MM.1S (cell line): ENCODE measurements around the gene C15orf39.

Experiments used
- DNase-seq: peaks from one replicate; pipeline ENCODE4 v3.0.0-alpha.2; 2015
- H2AFZ ChIP-seq: fragments of 300-600 bp; sonication (generic); 2 replicates; pipeline ENCODE4 v1.6.0; 2016; ENCODE audit warnings: antibody characterized with exemption, low read length
- H3F3A ChIP-seq: fragments of 300-600 bp; sonication (generic); 2 replicates; pipeline ENCODE4 v1.6.1; 2016; ENCODE audit warnings: mild to moderate bottlenecking, antibody characterized with exemption, low read length, moderate library complexity, mixed read lengths; ENCODE audit not compliant: insufficient read depth
- H3K27ac ChIP-seq: fragments of 300-600 bp; sonication (generic); 2 replicates; pipeline ENCODE4 v1.5.1; 2016; ENCODE audit warnings: mild to moderate bottlenecking, low read length
- H3K27me3 ChIP-seq: fragments of 300-600 bp; sonication (generic); replicated peaks from 2 replicates; pipeline ENCODE4 v1.6.0; 2016; ENCODE audit warnings: low read length; ENCODE audit not compliant: insufficient read depth
- H3K36me3 ChIP-seq: fragments of 300-600 bp; sonication (generic); replicated peaks from 2 replicates; pipeline ENCODE4 v1.6.1; 2016; ENCODE audit warnings: mild to moderate bottlenecking, low read length, mixed read lengths; ENCODE audit not compliant: insufficient read depth
- H3K4me1 ChIP-seq: fragments of 300-600 bp; sonication (generic); 2 replicates; pipeline ENCODE4 v1.6.1; 2016; ENCODE audit warnings: low read length, mixed read lengths
- H3K4me2 ChIP-seq: fragments of 300-600 bp; sonication (generic); 2 replicates; pipeline ENCODE4 v1.6.0; 2016; ENCODE audit warnings: low read depth, low read length
- H3K4me3 ChIP-seq: fragments of 300-600 bp; sonication (generic); 2 replicates; pipeline ENCODE4 v1.5.1; 2016; ENCODE audit warnings: low read length, mixed read lengths
- H3K79me2 ChIP-seq: fragments of 300-600 bp; sonication (generic); 2 replicates; pipeline ENCODE4 v1.6.1; 2016; ENCODE audit warnings: mixed run types, low read length, mixed read lengths
- H3K9ac ChIP-seq: fragments of 300-600 bp; sonication (generic); 2 replicates; pipeline ENCODE4 v1.6.1; 2016; ENCODE audit warnings: low read length, mixed read lengths
- H3K9me2 ChIP-seq: fragments of 300-600 bp; sonication (generic); replicated peaks from 2 replicates; pipeline ENCODE4 v1.6.1; 2016; ENCODE audit warnings: mild to moderate bottlenecking, low read length, mixed read lengths; ENCODE audit not compliant: insufficient read depth
- H3K9me3 ChIP-seq: fragments of 300-600 bp; sonication (generic); replicated peaks from 2 replicates; pipeline ENCODE4 v1.6.1; 2016; ENCODE audit warnings: mild to moderate bottlenecking, low read length, mixed read lengths; ENCODE audit not compliant: insufficient read depth
- H4K20me1 ChIP-seq: fragments of 300-600 bp; sonication (generic); 2 replicates; pipeline ENCODE4 v1.6.1; 2016; ENCODE audit warnings: mild to moderate bottlenecking, low read length, moderate library complexity, mixed read lengths; ENCODE audit not compliant: insufficient read depth
- EZH2 ChIP-seq: fragments of 300-600 bp; sonication (generic); optimal IDR thresholded peaks from 2 replicates; pipeline ENCODE3; 2017; ENCODE audit warnings: low read depth, mild to moderate bottlenecking, antibody characterized with exemption, low read length, mixed read lengths
- EZH2phosphoT487 ChIP-seq: fragments of 300-600 bp; sonication (generic); IDR thresholded peaks from 2 replicates; pipeline ENCODE4 v1.6.1; 2018; ENCODE audit warnings: antibody characterized with exemption, low read length
- TF ChIP-seq, protein P1 (sequence below): fragments of 300-600 bp; sonication (generic); IDR thresholded peaks from 2 replicates; pipeline ENCODE4 v1.5.1; 2016; ENCODE audit warnings: antibody characterized with exemption, low read length, mixed read lengths

The C15orf39 gene

DNA sequence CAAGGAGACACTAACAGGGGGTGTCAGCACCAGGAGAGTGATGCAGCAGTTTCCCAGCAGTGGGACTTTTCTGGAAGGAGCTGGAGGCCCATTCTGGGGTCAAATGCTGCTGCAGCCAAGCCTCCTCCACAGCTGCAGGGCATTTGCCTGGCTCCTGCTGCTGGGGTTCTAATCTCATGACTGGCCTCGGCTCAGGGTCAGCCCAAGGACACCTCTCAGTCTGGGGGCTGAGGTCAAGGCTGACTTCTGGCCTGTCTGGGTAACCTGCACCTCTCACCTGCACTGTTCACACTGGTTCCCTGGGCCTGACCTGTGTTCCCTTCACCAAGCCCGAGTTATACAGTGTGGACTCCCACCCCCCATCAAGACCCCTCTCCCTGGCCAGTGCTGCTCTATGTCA, 10.4 kb upstream of the C15orf39 start:
- H3K9me3 ChIP-seq: no peaks in the 10 kb centered on the region
- H3K4me3 ChIP-seq: no peak overlapping the region
- no peak overlapping the region for H3K4me2 ChIP-seq
- H3K27ac ChIP-seq: no peak overlapping the region
- no peaks in the 10 kb centered on the region for H3K36me3 ChIP-seq
- no peak for DNase-seq
- no peaks in the 10 kb centered on the region for H3K4me1 ChIP-seq
- no peaks in the 10 kb centered on the region for H4K20me1 ChIP-seq
- no peaks in the 10 kb centered on the region for H3K9me2 ChIP-seq
- H3F3A ChIP-seq: no peaks in the 10 kb centered on the region
- H2AFZ ChIP-seq: no peak overlapping the region
- TF ChIP-seq, protein P1, sequence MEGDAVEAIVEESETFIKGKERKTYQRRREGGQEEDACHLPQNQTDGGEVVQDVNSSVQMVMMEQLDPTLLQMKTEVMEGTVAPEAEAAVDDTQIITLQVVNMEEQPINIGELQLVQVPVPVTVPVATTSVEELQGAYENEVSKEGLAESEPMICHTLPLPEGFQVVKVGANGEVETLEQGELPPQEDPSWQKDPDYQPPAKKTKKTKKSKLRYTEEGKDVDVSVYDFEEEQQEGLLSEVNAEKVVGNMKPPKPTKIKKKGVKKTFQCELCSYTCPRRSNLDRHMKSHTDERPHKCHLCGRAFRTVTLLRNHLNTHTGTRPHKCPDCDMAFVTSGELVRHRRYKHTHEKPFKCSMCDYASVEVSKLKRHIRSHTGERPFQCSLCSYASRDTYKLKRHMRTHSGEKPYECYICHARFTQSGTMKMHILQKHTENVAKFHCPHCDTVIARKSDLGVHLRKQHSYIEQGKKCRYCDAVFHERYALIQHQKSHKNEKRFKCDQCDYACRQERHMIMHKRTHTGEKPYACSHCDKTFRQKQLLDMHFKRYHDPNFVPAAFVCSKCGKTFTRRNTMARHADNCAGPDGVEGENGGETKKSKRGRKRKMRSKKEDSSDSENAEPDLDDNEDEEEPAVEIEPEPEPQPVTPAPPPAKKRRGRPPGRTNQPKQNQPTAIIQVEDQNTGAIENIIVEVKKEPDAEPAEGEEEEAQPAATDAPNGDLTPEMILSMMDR: no peak
- no peak for TF ChIP-seq EZH2
- TF ChIP-seq EZH2phosphoT487: no peak
- no peaks in the 10 kb centered on the region for H3K27me3 ChIP-seq
- H3K79me2 ChIP-seq: no peaks in the 10 kb centered on the region
- H3K9ac ChIP-seq: no peak overlapping the region

DNA sequence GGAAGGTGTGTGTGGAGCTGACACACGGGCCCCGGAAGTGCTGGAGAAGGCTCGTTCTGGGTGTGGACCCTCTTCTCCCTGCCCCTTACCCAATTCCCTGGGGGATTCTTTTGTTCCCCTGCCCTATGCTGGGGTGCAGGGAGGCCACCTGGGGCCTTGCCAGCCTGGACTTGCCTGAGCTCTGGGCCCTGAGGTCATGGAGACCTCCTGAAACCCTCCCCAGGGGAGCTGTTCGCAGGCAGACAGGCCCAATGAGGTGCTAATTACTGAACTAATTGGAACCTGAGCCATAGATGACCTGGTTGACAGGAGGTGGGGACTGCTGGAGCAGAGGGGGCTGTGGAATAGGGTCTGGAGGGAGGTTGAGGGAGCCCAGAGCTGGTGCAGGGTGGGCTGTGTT, 9.4 kb upstream of the C15orf39 start:
- no peak for DNase-seq
- no peaks in the 10 kb centered on the region for H3K79me2 ChIP-seq
- no peak overlapping the region for H2AFZ ChIP-seq
- no peaks in the 10 kb centered on the region for H3K9me2 ChIP-seq
- H3K4me1 ChIP-seq: no peaks in the 10 kb centered on the region
- H3F3A ChIP-seq: no peaks in the 10 kb centered on the region
- no peaks in the 10 kb centered on the region for H3K36me3 ChIP-seq
- no peak overlapping the region for H3K4me2 ChIP-seq
- no peak overlapping the region for H3K4me3 ChIP-seq
- no peak overlapping the region for H3K27ac ChIP-seq
- no peaks in the 10 kb centered on the region for H4K20me1 ChIP-seq
- no peaks in the 10 kb centered on the region for H3K27me3 ChIP-seq
- no peak overlapping the region for H3K9ac ChIP-seq
- TF ChIP-seq, protein P1: no peak
- no peak for TF ChIP-seq EZH2phosphoT487
- no peak for TF ChIP-seq EZH2
- H3K9me3 ChIP-seq: no peaks in the 10 kb centered on the region

DNA sequence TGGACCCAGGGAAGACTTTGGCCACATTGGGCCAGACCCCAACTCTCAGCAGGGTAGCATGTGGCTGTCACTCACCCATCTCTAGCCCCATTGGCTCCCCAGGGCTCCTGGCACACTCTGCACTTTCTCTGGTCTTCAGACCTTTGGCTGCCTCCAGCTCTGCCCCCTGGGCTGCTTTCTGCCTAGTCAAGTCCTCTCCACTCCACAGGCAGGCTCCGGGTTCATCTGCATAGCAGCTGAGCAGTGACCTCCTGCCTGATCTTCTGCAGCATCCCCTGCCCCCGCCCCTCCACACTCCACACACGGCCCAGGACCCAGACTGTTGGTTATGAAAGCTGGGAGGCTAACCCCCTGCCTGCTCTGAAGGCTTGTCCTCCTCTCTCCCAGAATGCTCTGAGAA, 8.4 kb upstream of the C15orf39 start:
- no peak for DNase-seq
- H3K4me3 ChIP-seq: no peak overlapping the region

More for the DNA sequence above, 8.4 kb upstream of the C15orf39 start:
- no peaks in the 10 kb centered on the region for H3K79me2 ChIP-seq
- H3K4me2 ChIP-seq: no peak overlapping the region
- H3K9ac ChIP-seq: no peak overlapping the region
- H3F3A ChIP-seq: no peaks in the 10 kb centered on the region
- no peak overlapping the region for H3K27ac ChIP-seq
- H4K20me1 ChIP-seq: no peaks in the 10 kb centered on the region
- no peaks in the 10 kb centered on the region for H3K36me3 ChIP-seq
- no peaks in the 10 kb centered on the region for H3K4me1 ChIP-seq
- H3K9me2 ChIP-seq: no peaks in the 10 kb centered on the region
- no peaks in the 10 kb centered on the region for H3K27me3 ChIP-seq
- H2AFZ ChIP-seq: no peak overlapping the region
- TF ChIP-seq EZH2 (no peak), EZH2phosphoT487 (no peak)
- TF ChIP-seq, protein P1: no peak
- H3K9me3 ChIP-seq: no peaks in the 10 kb centered on the region
